ENCODE measurements around the gene PRODH2. TPM values are rescaled to one million over a fixed set of nuclear protein-coding genes. Genes with fewer than 3 reads are reported as not detected.
"Not testable (repeated sequence)": the region's sequence is repeated elsewhere in the genome, so short reads cannot be mapped to it uniquely, and the experiment has no call there.

PRODH2 gene
- polyA plus RNA-seq, 2 donors, result not detected

DNA sequence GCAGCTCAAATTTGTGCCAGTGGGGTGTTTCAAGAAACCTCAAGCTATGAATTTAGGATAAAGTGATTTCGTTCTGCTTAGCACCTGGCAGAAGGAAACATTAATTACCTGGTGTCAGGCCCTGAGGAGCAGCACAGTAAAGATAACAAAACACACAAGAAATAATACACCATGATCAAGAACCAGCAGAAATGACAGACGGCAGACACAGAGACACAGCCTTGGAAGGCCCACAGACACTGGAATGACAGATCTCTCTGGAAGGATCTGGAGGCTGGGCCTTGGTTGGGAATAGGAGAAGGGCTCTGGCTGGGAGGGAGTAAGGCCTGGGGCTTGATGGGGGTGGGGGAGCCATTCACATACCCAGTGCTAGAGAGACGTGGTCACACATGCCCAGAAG is 10.8 kb downstream of the PRODH2 start:
- Histone ChIP-seq H3K27ac (ENCODE audit: low read depth in 2 of 2, low read length in 1 of 2) (no peak overlapping the region), H3K9me3 (ENCODE audit: control insufficient read depth in 2 of 2, insufficient read depth in 1 of 2, low read depth in 1 of 2, low read length in 1 of 2) (peaks cover 0 to 3% of the 10 kb centered on the region in 2 donors), H3K4me3 (ENCODE audit: low read depth in 1 of 2, low read length in 2 of 2) (no peak overlapping the region), H3K36me3 (ENCODE audit: control insufficient read depth in 2 of 2, insufficient read depth in 2 of 2, low read length in 1 of 2) (no peaks in the 10 kb centered on the region), H3K27me3 (ENCODE audit: control insufficient read depth in 1 of 2, insufficient read depth in 2 of 2, low read length in 2 of 2) (peaks cover 0 to 5% of the 10 kb centered on the region in 2 donors), H3K4me1 (ENCODE audit: control insufficient read depth in 2 of 2, insufficient read depth in 2 of 2, low read length in 1 of 2) (peaks cover 0 to 2% of the 10 kb centered on the region in 2 donors)
- 56 to 57% methylated on average over 3 of the region's 3 CpGs for WGBS, 2 donors

DNA sequence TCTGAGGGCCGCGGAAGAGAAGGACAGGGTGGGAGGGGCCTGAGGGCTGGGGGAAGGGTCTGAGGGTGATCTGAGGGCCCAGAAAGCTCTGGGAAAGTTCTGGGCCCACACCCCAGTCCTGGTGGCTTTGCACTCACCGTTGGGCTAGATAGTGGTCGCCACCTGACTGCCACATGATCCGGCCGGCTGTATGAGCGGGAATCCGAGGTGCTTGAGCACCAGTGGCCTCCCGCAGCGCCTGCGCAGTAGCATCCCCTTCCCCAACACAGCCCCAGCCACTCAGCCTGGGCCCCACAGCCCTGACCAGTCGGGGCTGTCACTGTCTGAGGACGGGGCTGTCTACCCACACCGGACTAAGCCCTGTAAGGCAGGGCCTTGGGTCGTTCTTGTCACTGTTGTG is 15.0 kb downstream of the PRODH2 start:
- peaks cover 0 to 2% of the 10 kb centered on the region in 2 donors for H3K4me1 ChIP-seq (ENCODE audit: control insufficient read depth in 2 of 2, insufficient read depth in 2 of 2, low read length in 1 of 2)
- peaks cover 0 to 8% of the 10 kb centered on the region in 2 donors for H3K27me3 ChIP-seq (ENCODE audit: control insufficient read depth in 1 of 2, insufficient read depth in 2 of 2, low read length in 2 of 2)

DNA sequence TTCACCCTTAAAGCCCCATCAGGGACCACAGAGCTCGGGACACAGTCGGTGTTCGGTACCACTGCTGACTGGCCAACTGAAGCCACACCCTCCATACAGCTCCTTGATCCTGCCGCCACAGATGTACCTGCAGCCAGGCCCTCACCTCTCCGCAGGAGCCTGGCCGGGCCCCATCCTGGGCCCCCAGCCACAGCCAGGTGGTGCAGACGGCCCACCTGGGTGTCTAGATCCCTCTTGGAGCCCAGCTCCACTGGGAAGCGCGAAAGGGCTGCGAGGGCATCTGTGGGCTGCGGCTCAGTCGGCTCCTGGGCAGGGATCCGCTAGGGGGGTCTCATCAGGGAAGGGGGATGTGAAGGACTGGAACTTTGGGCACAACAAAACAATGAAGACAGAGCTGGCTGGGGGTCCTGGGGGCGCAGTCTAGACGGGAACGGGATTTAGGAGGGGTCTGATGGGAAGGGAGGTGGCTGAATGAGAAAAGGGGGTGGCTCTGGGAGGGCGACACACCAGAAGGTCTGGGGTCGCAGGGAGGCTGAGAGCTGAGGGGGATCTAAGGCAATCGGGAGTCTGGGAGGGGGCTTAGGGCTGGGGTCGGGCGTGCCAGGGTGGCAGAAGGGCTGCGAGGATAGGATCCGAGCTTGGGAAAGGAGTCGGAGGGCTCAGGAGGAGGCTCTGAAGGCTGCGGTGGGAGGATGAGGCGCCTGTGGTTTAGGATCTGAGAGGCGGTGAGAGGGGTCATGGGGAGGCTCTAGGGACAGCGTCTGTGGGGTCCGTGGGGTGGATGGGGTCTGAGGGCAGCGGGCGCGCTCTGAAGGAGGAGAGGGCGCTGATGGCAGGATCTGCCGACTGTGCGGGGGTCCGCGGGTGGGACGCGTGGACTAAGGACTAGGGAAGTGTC is 15.8 kb downstream of the PRODH2 start:
- Histone ChIP-seq H3K27ac (ENCODE audit: low read depth in 2 of 2, low read length in 1 of 2) (no peak overlapping the region), H3K36me3 (ENCODE audit: control insufficient read depth in 2 of 2, insufficient read depth in 2 of 2, low read length in 1 of 2) (no peaks in the 10 kb centered on the region), H3K9me3 (ENCODE audit: control insufficient read depth in 2 of 2, insufficient read depth in 1 of 2, low read depth in 1 of 2, low read length in 1 of 2) (peaks cover 0 to 3% of the 10 kb centered on the region in 2 donors), H3K4me3 (ENCODE audit: low read depth in 1 of 2, low read length in 2 of 2) (no peak overlapping the region), H3K4me1 (ENCODE audit: control insufficient read depth in 2 of 2, insufficient read depth in 2 of 2, low read length in 1 of 2) (peaks cover 0 to 2% of the 10 kb centered on the region in 2 donors), H3K27me3 (ENCODE audit: control insufficient read depth in 1 of 2, insufficient read depth in 2 of 2, low read length in 2 of 2) (peaks cover 0 to 8% of the 10 kb centered on the region in 2 donors)
- 16 to 18% methylated on average over 38 to 39 of the region's 39 CpGs for WGBS, 2 donors

More for the DNA sequence above, 15.0 kb downstream of the PRODH2 start:
- Histone ChIP-seq H3K4me3 (ENCODE audit: low read depth in 1 of 2, low read length in 2 of 2) (no peak overlapping the region), H3K9me3 (ENCODE audit: control insufficient read depth in 2 of 2, insufficient read depth in 1 of 2, low read depth in 1 of 2, low read length in 1 of 2) (peaks cover 0 to 3% of the 10 kb centered on the region in 2 donors), H3K36me3 (ENCODE audit: control insufficient read depth in 2 of 2, insufficient read depth in 2 of 2, low read length in 1 of 2) (no peaks in the 10 kb centered on the region), H3K27ac (ENCODE audit: low read depth in 2 of 2, low read length in 1 of 2) (no peak overlapping the region)
- WGBS, 2 donors, result 10 to 11% methylated on average over 10 to 15 of the region's 15 CpGs

DNA sequence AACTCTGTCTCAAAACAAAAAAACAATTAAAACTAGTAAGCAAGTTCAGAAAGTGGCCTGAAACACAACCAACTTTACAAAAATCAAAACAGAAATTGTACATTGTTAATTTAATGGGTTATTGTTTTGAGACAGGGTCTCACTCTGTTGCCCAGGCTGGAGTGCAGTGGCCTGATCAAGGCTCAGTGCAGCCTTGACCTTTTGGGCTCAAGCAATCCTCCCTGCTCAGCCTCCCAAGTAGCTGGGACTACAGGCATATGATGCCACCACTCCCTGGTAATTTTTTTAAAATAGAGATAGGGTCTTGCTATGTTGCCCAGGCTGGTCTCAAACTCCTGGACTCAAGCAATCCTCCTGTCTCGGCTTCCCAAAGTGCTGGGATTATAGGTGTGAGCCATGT is 17.1 kb downstream of the PRODH2 start:
- not testable (repeated sequence) for H3K9me3 ChIP-seq (ENCODE audit: control insufficient read depth in 2 of 2, insufficient read depth in 1 of 2, low read depth in 1 of 2, low read length in 1 of 2); H3K27ac ChIP-seq (ENCODE audit: low read depth in 2 of 2, low read length in 1 of 2); H3K36me3 ChIP-seq (ENCODE audit: control insufficient read depth in 2 of 2, insufficient read depth in 2 of 2, low read length in 1 of 2); H3K4me3 ChIP-seq (ENCODE audit: low read depth in 1 of 2, low read length in 2 of 2); H3K4me1 ChIP-seq (ENCODE audit: control insufficient read depth in 2 of 2, insufficient read depth in 2 of 2, low read length in 1 of 2); H3K27me3 ChIP-seq (ENCODE audit: control insufficient read depth in 1 of 2, insufficient read depth in 2 of 2, low read length in 2 of 2)
- WGBS, 2 donors, result 67 to 69% methylated on average over 1 of the region's 1 CpG

DNA sequence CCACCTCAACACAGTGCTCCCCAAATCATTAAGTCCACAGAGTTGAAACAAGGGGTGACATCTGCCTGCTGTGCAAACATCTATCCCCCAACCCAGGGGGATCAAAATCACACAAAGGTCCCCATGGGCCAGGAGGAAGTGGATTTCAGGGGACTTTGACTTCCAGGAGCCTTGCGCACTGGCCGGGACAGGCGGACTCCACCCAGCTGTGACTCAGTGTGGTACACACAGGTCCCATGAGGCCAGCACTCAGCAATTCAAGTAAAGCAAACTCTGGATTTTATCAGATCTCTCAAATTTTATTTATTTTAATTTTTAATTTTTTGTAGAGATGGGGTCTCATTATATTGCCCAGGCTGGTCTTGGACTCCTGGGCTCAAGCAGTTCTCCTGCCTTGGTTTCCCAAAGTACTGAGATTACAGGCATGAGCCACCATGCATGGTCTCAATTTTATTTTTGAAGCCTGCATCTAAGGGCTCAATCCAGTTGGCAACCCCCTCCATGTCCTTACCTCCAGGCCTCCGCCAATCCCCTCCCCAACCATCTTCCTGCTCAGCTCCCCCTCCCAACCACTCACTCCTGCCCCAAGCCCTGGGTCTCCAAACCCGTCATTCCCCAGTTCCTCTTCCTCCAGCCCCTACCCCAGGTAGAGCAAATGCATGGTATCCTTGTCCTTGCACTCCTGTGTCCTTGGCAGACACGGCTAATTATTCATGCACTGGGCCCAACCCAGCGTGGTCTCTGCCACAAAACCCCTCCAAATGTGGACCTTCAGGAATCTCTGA is 19.1 kb downstream of the PRODH2 start:
- no peak overlapping the region for H3K27ac ChIP-seq (ENCODE audit: low read depth in 2 of 2, low read length in 1 of 2)
- WGBS, 2 donors, result 63 to 72% methylated on average over 7 of the region's 7 CpGs

DNA sequence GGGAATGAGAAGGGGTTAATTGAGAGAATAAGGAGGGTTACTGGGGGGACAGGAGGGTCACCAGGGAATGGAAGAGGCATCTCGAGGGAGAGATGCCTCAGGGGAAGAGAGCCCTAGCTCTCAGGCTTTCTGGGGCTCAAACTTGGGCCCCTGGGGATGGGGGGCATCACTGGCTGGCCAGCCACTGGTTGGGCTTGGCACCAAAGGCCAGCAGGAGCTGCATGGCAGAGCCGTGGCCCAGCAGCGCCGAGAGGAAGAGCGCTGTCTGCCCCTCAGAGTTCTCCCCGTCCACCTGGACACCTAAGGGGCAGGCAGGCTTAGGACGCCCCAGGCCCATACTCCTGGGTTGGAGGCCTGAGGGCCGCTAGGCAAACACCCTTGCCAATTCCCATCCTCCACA is 19.8 kb downstream of the PRODH2 start:
- 76 to 77% methylated on average over 8 of the region's 8 CpGs for WGBS, 2 donors
- peaks cover 0 to 8% of the 10 kb centered on the region in 2 donors for H3K27me3 ChIP-seq (ENCODE audit: control insufficient read depth in 1 of 2, insufficient read depth in 2 of 2, low read length in 2 of 2)
- no peak overlapping the region for H3K4me3 ChIP-seq (ENCODE audit: low read depth in 1 of 2, low read length in 2 of 2)
- H3K27ac ChIP-seq (ENCODE audit: low read depth in 2 of 2, low read length in 1 of 2), result no peak overlapping the region
- H3K36me3 ChIP-seq (ENCODE audit: control insufficient read depth in 2 of 2, insufficient read depth in 2 of 2, low read length in 1 of 2), result no peaks in the 10 kb centered on the region
- H3K9me3 ChIP-seq (ENCODE audit: control insufficient read depth in 2 of 2, insufficient read depth in 1 of 2, low read depth in 1 of 2, low read length in 1 of 2), result peaks cover 0 to 1% of the 10 kb centered on the region in 2 donors
- H3K4me1 ChIP-seq (ENCODE audit: control insufficient read depth in 2 of 2, insufficient read depth in 2 of 2, low read length in 1 of 2), result peaks cover 0 to 2% of the 10 kb centered on the region in 2 donors

More for the DNA sequence above, 19.1 kb downstream of the PRODH2 start:
- H3K27me3 ChIP-seq (ENCODE audit: control insufficient read depth in 1 of 2, insufficient read depth in 2 of 2, low read length in 2 of 2), result peaks cover 0 to 8% of the 10 kb centered on the region in 2 donors
- peaks cover 0 to 3% of the 10 kb centered on the region in 2 donors for H3K9me3 ChIP-seq (ENCODE audit: control insufficient read depth in 2 of 2, insufficient read depth in 1 of 2, low read depth in 1 of 2, low read length in 1 of 2)
- H3K4me1 ChIP-seq (ENCODE audit: control insufficient read depth in 2 of 2, insufficient read depth in 2 of 2, low read length in 1 of 2), result peaks cover 0 to 2% of the 10 kb centered on the region in 2 donors
- H3K36me3 ChIP-seq (ENCODE audit: control insufficient read depth in 2 of 2, insufficient read depth in 2 of 2, low read length in 1 of 2), result no peaks in the 10 kb centered on the region
- H3K4me3 ChIP-seq (ENCODE audit: low read depth in 1 of 2, low read length in 2 of 2), result no peak overlapping the region

DNA sequence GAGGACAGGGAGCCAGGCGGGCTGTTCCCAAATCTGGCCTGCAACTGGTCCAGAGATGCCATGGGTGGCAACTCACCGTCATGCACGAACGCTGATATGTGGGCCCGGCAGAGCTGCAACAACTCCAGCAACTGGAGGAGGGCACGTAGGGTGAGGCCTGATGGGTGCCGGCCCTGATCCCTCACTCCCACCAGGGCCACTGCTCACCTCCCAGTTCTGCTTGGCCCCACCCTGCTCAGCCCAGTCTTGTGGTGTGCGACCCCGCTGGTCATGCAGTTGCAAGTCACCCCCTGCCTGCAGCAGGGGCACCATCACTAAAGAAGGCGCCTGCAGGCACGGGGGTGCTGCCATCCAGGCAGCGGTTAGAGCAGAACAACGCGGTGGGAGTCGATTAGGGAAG is 20.3 kb downstream of the PRODH2 start:
- no peak overlapping the region for H3K27ac ChIP-seq (ENCODE audit: low read depth in 2 of 2, low read length in 1 of 2)
- H3K4me3 ChIP-seq (ENCODE audit: low read depth in 1 of 2, low read length in 2 of 2), result no peak overlapping the region
- peaks cover 0 to 8% of the 10 kb centered on the region in 2 donors for H3K27me3 ChIP-seq (ENCODE audit: control insufficient read depth in 1 of 2, insufficient read depth in 2 of 2, low read length in 2 of 2)
- no peaks in the 10 kb centered on the region for H3K9me3 ChIP-seq (ENCODE audit: control insufficient read depth in 2 of 2, insufficient read depth in 1 of 2, low read depth in 1 of 2, low read length in 1 of 2)
- H3K4me1 ChIP-seq (ENCODE audit: control insufficient read depth in 2 of 2, insufficient read depth in 2 of 2, low read length in 1 of 2), result no peaks in the 10 kb centered on the region
- H3K36me3 ChIP-seq (ENCODE audit: control insufficient read depth in 2 of 2, insufficient read depth in 2 of 2, low read length in 1 of 2), result no peaks in the 10 kb centered on the region
- WGBS, 2 donors, result 84 to 87% methylated on average over 15 of the region's 15 CpGs

DNA sequence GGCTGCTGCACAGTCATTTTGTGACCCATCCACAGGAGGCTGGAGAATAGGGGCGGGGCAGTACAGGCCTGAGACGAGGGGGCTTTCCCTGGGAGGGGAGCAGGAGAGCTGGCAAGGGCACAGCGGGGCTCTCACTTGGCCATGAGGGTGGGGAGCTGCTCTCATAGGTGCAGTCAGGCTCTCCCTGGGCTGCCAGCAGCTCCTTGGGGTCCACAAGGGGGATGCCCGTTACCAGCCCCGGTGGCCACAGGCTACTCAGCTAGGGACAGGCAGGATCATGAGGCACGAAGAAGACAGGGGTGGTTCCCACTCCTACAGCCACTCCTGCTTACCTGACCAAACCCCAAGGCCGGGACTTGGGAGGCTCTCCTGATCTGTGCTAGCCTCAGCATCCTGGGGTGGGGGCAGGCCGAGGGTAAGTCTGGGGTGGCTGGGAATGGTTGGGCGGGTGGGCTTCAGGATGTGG is 20.8 kb downstream of the PRODH2 start:
- H3K27me3 ChIP-seq (ENCODE audit: control insufficient read depth in 1 of 2, insufficient read depth in 2 of 2, low read length in 2 of 2), result peaks cover 0 to 3% of the 10 kb centered on the region in 2 donors
- no peak overlapping the region for H3K27ac ChIP-seq (ENCODE audit: low read depth in 2 of 2, low read length in 1 of 2)
- H3K36me3 ChIP-seq (ENCODE audit: control insufficient read depth in 2 of 2, insufficient read depth in 2 of 2, low read length in 1 of 2), result peaks cover 0 to under 1% of the 10 kb centered on the region in 2 donors
- H3K4me1 ChIP-seq (ENCODE audit: control insufficient read depth in 2 of 2, insufficient read depth in 2 of 2, low read length in 1 of 2), result no peaks in the 10 kb centered on the region
- H3K4me3 ChIP-seq (ENCODE audit: low read depth in 1 of 2, low read length in 2 of 2), result no peak overlapping the region
- WGBS, 2 donors, result 82 to 87% methylated on average over 9 of the region's 9 CpGs
- no peaks in the 10 kb centered on the region for H3K9me3 ChIP-seq (ENCODE audit: control insufficient read depth in 2 of 2, insufficient read depth in 1 of 2, low read depth in 1 of 2, low read length in 1 of 2)

DNA sequence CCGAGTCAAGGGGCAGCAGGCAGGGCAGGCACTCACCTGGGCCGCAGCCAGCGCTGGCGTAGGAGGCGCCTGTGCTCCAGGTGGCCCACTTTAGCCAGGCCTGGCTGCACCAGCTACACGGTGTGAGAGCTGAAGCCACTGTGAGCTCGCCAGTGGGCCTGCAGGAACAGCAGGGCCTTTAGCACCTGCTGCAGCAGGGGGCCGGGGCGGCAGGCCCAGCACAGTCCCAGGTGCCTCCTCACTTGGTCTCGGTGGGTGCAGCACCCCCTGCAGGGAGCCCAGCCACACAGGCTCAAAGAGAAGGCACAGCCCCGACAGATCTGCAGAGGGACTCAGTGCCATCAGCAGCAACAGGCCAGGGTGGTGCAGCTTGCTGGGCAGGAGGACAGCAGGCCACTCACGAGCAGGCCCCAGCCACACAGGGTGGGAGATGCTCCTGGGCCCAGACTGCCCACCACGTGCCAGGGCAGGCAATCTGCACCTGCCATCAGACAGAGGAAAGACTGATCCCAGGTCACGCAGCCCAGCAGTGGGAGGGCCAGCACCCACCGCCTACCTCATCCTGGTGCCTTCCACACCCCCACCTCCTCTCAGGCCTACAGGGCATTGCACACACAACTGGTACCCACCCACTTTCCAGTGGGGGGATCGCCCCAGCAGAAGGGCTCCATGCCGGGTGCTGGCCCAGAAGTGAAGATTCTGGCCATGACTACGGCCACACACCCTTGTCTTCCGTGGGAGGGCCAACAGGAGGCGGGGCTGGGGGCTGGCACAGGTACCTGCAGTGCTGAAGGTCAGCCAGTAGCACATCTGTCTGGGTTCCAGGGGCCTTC is 21.4 kb downstream of the PRODH2 start:
- Histone ChIP-seq H3K27me3 (ENCODE audit: control insufficient read depth in 1 of 2, insufficient read depth in 2 of 2, low read length in 2 of 2) (no peaks in the 10 kb centered on the region), H3K9me3 (ENCODE audit: control insufficient read depth in 2 of 2, insufficient read depth in 1 of 2, low read depth in 1 of 2, low read length in 1 of 2) (no peaks in the 10 kb centered on the region), H3K36me3 (ENCODE audit: control insufficient read depth in 2 of 2, insufficient read depth in 2 of 2, low read length in 1 of 2) (peaks cover 0 to 2% of the 10 kb centered on the region in 2 donors), H3K4me3 (ENCODE audit: low read depth in 1 of 2, low read length in 2 of 2) (no peak overlapping the region), H3K4me1 (ENCODE audit: control insufficient read depth in 2 of 2, insufficient read depth in 2 of 2, low read length in 1 of 2) (no peaks in the 10 kb centered on the region), H3K27ac (ENCODE audit: low read depth in 2 of 2, low read length in 1 of 2) (no peak overlapping the region)
- WGBS, 2 donors, result 56 to 58% methylated on average over 19 to 20 of the region's 20 CpGs
